ENCODE data around the gene OXGR1. TPM values are rescaled to one million over a fixed set of nuclear protein-coding genes. Genes with fewer than 3 reads are reported as not detected.
A peak's percentile ranks its signal among the peaks of the same experiment; 100 is the strongest.

The OXGR1 gene
- total RNA-seq, 1 donor from 2014 or later, result 0.36 TPM

- no peak for ATAC-seq
Observed at GRCh38 chr13:96958286-96958891, 35.9 kb downstream of the OXGR1 start.

- no peak for ATAC-seq
Observed at GRCh38 chr13:96952595-96952994, 41.7 kb downstream of the OXGR1 start.

- ATAC-seq, result no peak
Observed at GRCh38 chr13:96948127-96948526, 46.1 kb downstream of the OXGR1 start.

- no peak for ATAC-seq
Observed at GRCh38 chr13:96947343-96947910, 46.8 kb downstream of the OXGR1 start.

- peak; percentile 91 for ATAC-seq
Observed at GRCh38 chr13:96946709-96947311, 47.5 kb downstream of the OXGR1 start.

GRCh38 chr13:96940961-96941360, 53.3 kb downstream of the OXGR1 start:
- peak; percentile 88 for ATAC-seq

- no peak for ATAC-seq
Observed at GRCh38 chr13:96935901-96936300, 58.4 kb downstream of the OXGR1 start.

Other genes starting within 250 kb of the OXGR1 start
- gene MBNL2, start 227.9 kb upstream of the OXGR1 start, total RNA-seq, result 28.1 TPM